GM19455 (cell line): ENCODE measurements around the gene DENND4A.
"Not testable (repeated sequence)": the region's sequence is repeated elsewhere in the genome, so short reads cannot be mapped to it uniquely, and the experiment has no call there.

Experiments
- ATAC-seq: cut with Tn5 transposase; IDR thresholded peaks from one replicate; pipeline ENCODE4 v1.9.1; 2021; ENCODE audit not compliant: unreplicated experiment

DENND4A gene

DNA sequence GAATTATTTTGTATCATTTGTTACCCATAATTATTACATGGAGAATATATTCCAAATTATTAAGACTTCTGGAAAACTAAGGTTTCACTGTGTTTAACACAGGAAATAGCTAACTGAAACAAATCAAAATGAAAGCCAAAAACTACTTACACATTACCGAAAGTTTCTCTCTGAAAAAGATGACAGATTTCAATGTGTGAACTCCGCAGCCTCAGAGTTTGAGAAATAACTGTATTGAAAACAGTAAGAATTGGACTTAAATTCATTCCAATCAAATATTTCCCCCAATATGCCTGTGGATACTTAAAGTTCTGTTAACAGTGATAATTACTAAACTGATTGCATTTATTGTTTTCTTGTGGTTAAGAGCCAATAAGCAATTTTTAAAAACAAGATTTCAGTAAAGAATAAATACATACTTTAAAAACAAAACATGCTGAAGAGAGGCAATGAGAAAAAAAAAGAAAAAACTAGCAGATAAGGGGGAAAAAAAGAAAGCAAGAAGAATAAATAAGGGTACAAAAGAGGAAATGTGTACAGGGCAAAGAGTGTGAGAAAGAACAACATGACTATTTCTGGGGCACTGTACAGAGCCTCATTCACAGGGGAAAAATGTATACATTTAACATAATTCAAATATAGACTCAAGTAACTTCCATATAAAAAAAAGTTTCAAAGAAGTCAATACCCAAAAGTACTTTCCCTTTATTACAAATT, 30.7 kb downstream of the DENND4A start:
- ATAC-seq: no peak

GRCh38 chr15:65759441-65759840, 32.7 kb downstream of the DENND4A start:
- ATAC-seq: no peak

GRCh38 chr15:65758242-65758641, 33.9 kb downstream of the DENND4A start:
- no peak for ATAC-seq

- ATAC-seq: no peak
Measured at GRCh38 chr15:65757256-65757655, 34.8 kb downstream of the DENND4A start.

DNA sequence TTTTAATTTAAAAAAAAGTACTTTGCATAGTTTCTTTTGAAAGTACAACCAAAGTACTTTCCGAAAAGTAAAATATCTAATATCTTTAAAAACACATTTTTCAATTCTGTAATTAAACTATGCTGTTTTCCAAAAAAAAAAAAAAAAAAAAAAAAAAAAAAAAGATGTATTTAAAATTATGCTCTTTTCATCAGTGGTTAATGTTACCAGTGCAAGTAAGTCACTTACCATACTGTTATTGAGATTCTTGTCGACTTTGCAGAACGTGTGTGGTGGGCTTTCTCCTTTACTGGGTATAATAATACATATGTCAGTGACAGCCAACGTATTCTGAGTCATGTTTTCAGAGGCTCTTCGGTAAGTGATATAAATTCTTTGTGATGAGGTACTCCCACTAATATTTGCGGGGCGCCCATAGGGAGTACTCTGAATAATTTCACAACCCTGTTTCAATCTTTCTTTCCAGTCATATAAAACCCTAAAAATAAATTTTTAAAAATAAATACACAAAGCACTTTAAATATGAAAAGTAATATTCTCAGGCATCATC, 39.9 kb downstream of the DENND4A start:
- no peak for ATAC-seq

DNA sequence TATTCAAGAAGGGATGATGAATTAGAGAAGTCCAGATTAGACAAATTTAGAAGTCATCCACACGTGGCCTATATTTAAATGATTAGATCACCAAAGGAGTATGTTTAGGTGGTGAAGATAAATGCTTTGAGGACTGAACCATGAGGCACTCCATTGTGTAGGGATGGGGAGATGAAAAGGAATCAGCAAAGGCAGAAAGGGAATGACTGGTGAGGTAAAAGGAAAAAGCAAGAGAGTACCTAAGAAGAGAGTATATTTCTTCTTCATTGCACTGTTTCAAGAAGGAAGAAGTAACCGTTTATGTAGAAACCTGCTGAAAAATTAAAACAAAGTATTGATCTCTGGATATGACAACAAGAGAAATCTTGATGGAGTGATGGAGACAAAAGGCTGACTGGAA, 40.7 kb downstream of the DENND4A start:
- ATAC-seq: no peak

DNA sequence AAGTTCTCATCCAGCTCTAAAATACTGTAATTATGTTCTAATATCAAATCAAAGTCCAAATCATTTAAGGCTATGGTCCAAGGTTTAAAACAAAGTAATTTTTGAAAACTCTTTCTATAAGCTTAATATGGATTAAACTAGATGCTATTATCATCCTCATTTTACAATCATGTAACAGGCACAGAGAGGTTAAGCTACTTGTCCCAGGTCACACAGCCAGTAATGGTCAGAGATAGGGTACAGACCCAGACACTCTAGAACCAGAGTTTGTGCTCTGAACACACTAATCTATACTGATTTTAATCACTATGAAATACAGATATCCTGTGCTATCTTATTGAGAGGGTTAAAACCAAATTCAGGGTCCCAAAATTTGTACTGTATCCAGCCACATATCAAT, 44.8 kb downstream of the DENND4A start:
- ATAC-seq: no peak

DNA sequence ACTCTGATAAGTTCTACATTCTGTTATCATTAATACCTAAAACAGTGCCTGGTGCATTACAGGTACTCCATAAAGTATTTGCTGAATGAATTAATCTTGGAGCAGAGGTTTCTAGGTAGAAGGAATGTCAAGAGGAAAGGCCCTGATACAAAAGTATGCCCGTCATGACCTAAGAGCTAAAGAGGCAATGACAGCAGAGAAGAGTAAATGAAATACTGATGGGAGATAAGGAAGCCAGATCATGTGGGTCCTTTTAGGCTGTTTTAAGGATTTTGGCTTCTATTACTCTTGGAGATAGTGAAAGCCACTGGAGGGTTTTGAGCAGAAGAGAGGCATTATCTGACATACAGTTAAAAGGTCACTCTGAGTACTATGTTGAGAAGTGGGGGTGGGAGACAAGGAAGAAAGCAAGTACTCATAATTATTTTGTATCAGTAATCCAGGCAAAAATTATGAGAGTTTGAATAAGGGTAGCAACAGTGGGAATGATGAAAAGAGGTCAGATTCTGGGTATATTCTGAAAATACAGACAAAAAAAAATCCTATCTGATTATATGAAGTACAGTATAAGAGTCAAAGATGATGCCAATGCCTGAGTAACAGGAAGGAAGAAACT, 48.3 kb downstream of the DENND4A start:
- ATAC-seq: no peak

DNA sequence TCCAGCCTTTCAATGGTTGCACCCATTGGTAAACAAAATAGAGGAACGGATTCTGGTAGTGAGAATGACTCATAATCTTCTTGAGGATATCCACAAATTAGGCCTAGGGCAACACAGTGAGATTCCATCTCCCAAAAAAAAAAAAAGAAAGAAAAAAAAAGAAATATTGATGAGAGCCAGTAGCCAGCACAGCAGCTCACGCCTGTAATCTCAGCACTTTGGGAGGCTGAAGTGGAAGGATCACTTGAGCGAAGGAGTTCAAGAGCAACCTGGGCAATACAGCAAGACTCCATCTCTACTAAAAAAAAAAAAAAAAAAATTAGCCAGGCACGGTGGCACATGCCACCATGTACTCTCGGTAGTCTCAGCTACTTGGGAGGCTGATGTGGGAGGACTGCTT, 51.9 kb downstream of the DENND4A start:
- no peak for ATAC-seq

DNA sequence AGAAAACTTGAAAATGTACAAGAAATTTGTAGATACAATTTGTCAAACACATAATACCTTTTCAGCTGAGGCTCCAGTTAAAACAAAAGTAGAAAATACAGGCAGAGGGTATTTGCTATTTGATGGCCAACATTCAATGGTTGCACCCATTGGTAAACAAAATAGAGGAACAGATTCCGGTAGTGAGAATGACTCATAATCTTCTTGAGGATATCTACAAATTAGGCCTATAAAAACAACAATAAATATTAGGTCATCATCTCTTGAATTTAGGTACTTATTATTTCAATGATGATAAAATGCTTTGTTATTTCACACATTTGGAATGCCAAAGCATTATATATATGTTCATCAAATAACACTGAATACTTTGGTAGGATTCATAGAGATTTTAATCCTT, 53.4 kb downstream of the DENND4A start:
- ATAC-seq: no peak

GRCh38 chr15:65733599-65733998, 58.5 kb downstream of the DENND4A start:
- not testable (repeated sequence) for ATAC-seq

GRCh38 chr15:65732698-65733097, 59.4 kb downstream of the DENND4A start:
- ATAC-seq: no peak

- ATAC-seq: no peak
Measured at GRCh38 chr15:65731926-65732325, 60.2 kb downstream of the DENND4A start.

DNA sequence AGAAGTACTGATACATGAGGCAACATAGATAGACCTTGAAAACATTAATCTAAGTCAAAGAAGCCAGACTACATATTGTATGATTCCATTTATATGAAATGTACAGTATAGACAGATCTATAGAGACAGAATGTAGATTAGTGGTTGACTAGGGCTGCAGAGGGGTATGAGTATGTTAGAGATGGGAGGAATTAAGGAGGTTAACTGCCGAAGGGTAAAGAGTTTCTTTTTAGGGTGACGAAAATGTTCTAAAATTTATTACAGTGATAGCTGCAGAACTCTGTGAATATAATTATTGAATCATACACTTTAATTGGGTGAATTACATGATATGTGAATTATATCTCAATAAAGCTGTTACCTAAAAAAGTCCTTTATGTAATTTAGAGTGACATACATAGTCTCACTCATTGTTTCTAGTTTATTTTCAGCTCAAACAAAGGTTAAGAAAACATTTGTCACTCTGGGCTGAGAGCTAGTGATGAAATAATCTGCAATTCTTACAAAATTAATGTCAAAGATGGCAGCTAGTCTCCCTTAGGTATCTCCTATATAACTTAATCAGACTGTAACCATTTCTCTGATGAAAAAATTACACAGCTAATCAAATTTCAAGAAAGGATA, 61.4 kb downstream of the DENND4A start:
- ATAC-seq: no peak

DNA sequence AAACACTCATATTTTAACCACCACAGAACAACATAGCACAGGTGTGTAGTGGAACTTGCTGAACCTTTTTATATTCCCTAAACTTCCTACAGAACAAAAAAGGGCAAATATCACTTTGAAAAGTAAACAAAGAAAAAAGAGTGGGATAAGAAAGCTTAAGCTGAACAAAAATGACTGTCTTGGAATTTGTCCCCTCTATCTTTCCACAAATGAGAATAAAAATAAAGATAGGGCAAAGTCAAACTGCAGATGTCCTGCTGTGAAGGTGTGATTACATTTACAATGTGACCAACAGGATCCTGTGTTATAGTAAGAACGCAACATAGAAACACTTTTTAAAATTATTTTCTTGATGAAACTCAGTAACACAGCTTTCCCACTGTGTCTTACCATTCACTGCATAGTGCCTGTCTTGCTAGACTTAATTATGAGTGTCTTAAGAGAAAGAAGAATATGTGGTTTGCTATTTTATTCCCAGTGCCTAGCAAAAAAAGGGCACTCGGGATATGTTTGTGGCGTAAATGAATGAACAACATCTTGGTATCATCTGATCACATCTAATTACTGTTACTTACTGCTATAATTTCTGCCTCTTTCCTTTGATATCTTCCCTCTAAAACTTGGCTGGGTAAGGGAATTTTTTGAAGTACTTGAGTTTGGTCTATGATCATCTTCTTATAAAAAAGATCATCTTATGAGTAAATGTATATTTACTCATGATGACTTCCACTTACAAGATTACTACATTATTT, 67.5 kb downstream of the DENND4A start:
- ATAC-seq: no peak

DNA sequence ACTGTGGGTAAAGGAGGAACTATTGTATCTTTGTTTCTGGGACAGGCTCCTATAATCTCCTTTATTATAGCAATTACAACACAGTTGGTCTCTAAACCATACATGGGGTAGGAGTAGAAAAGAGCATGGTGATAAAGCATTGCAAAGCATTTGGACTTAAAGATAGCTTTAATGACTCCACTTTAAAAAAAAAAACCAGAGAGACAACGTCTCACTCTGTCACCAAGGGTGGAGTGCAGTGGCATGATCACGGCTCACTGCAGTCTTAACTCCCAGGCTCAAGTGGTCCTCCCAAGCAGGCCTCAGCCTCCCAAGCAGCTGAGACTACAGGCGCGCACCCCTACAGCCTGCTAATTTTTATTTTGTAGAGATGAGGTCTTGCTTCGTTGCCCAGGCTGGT, 68.2 kb downstream of the DENND4A start:
- ATAC-seq: no peak

GRCh38 chr15:65722191-65722590, 69.9 kb downstream of the DENND4A start:
- ATAC-seq: no peak

GRCh38 chr15:65712415-65712814, 79.7 kb downstream of the DENND4A start:
- no peak for ATAC-seq

DNA sequence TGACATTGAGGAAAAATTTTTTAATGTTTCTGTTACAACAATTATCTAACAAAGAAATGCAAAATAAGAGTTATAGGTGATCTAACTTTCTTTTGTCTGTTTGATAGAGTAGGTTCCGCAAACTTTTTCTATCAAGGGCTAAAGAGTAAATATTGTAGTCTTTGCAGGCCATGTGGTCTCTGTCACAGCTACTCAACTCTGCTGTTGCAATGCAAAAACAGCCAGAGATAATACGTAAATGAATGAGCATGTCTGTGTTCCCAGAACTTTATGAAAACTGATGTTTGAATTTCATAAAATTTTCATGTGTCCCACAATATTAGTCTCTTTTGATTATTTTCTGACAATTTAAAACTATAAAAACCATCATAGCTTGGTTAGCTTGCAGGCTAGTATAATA, 97.0 kb downstream of the DENND4A start:
- no peak for ATAC-seq

DNA sequence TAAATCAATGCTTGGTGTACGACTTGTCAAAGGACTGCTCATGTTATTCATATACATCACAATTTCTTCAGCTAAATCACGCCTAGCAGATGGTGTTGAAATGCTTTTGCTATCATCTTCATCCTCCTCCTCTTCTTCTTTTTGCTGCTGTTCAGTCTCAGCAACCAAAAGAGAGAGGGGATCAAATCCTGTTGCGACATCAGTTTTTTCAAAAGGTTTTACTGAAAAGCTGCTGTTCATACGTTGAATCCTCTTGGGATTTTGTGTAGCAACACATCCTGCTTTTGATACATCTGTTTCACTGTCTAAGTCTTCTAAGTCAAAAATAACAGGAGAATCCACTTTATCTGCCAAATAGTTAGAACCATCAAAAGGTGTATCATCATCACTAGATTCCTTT, 101.3 kb downstream of the DENND4A start:
- no peak for ATAC-seq

DNA sequence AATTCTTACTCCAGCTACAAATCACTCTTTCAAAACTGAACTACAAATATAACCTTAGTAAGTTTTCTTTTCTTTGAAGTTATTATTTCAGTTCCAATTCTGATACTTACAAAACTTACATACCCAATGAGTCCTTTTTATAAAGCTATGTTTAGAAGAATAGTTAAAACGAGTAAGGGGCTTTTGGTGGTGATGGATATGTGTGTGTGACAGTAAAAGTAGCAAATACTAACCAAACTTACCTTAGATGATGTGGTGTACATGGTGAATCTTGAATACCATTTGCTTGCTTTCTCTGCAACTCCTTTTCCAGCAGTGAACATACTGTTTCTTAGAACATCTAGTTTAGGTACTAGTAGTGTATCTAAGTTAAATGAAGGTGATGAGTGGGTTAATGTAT, 101.9 kb downstream of the DENND4A start:
- ATAC-seq: no peak
